Loucy (cell line): Measurements from ENCODE around the gene FOXQ1.

Experiments used
- CTCF ChIP-seq: fragments of 200-600 bp; sonication (generic); conservative IDR thresholded peaks from 2 replicates; pipeline ENCODE4 v1.5.1; 2014; ENCODE audit warnings: mild to moderate bottlenecking, antibody characterized with exemption, low read length
- EZH2phosphoT487 ChIP-seq: fragments of 200-600 bp; IDR thresholded peaks from 2 replicates; pipeline ENCODE4 v1.6.1; 2018; ENCODE audit warnings: antibody characterized with exemption, mild to moderate bottlenecking, moderate library complexity, borderline replicate concordance

GRCh38 chr6:1312473-1313367 is 822 bp downstream of the FOXQ1 start:
- TF ChIP-seq CTCF (no peak), EZH2phosphoT487 (no peak)
